HEK293T (cell line): ENCODE measurements around the gene PRG2.

ENCODE experiments used
- ARNT ChIP-seq: fragments of 450-650 bp; IDR thresholded peaks from 2 replicates; pipeline ENCODE4 v1.6.1; 2017; ENCODE audit warnings: mild to moderate bottlenecking
- BHLHE40 ChIP-seq: fragments of 450-650 bp; IDR thresholded peaks from 2 replicates; pipeline ENCODE4 v1.6.1; 2016; ENCODE audit warnings: mild to moderate bottlenecking, moderate library complexity, borderline replicate concordance
- CTBP1 ChIP-seq: fragments of 450-650 bp; IDR thresholded peaks from 2 replicates; pipeline ENCODE4 v1.6.1; 2016; ENCODE audit warnings: borderline replicate concordance
- FOXK2 ChIP-seq: fragments of 450-650 bp; IDR thresholded peaks from 2 replicates; pipeline ENCODE4 v1.6.1; 2016; ENCODE audit warnings: mild to moderate bottlenecking
- FOXM1 ChIP-seq: fragments of 450-650 bp; IDR thresholded peaks from 2 replicates; pipeline ENCODE4 v1.6.1; 2017; ENCODE audit warnings: mild to moderate bottlenecking, borderline replicate concordance
- SUZ12 ChIP-seq: fragments of 450-650 bp; IDR thresholded peaks from 2 replicates; pipeline ENCODE4 v1.6.1; 2016; ENCODE audit warnings: mild to moderate bottlenecking
- TARDBP ChIP-seq: fragments of 450-650 bp; IDR thresholded peaks from 2 replicates; pipeline ENCODE4 v1.6.1; 2016
- TF ChIP-seq, protein P1 (sequence below): fragments of 450-650 bp; IDR thresholded peaks from 2 replicates; pipeline ENCODE4 v1.6.1; 2016

DNA sequence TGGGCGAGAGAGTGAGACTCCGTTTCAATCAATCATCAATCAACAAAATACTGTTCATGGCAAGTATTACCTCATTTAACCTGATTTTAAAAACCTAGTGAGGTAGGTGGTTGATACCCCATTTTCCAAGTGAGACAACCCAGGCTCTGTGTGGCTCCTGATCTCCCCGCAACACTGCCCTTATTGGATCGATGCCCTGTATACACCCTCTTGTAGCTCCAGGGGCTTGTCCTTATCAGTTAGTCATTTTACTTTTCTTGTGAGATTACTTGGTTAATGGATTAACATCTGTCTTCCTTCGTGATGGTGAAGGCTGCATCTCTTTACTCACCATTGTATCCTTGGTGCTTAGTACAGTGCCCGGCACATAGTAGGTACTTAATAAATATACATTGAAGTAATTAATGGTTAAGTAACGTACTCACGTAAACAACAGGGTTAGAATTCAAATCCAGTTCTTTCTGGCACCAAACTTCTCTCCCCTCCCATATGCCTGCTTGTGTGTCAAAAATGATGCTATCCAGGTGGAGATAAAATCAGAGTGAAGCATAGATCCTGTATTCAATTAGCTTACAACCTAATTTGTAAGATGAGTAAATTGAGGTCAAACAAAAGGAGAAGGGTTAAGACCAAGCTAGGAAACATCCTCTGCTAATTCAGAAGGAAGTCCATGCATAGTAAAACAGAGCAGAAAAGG, 1.8 kb upstream of the PRG2 start:
- TF ChIP-seq FOXK2 (no peak), SUZ12 (no peak), ARNT (no peak), CTBP1 (no peak), FOXM1 (no peak), BHLHE40 (no peak), TARDBP (no peak)
- TF ChIP-seq, protein P1, sequence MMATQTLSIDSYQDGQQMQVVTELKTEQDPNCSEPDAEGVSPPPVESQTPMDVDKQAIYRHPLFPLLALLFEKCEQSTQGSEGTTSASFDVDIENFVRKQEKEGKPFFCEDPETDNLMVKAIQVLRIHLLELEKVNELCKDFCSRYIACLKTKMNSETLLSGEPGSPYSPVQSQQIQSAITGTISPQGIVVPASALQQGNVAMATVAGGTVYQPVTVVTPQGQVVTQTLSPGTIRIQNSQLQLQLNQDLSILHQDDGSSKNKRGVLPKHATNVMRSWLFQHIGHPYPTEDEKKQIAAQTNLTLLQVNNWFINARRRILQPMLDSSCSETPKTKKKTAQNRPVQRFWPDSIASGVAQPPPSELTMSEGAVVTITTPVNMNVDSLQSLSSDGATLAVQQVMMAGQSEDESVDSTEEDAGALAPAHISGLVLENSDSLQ = no peak
